GM18861 (cell line): ENCODE results near the gene FBXO2.

Experiments
- ATAC-seq: cut with Tn5 transposase; IDR thresholded peaks from one replicate; pipeline ENCODE4 v1.9.1; 2021; ENCODE audit not compliant: unreplicated experiment

FBXO2 gene

DNA sequence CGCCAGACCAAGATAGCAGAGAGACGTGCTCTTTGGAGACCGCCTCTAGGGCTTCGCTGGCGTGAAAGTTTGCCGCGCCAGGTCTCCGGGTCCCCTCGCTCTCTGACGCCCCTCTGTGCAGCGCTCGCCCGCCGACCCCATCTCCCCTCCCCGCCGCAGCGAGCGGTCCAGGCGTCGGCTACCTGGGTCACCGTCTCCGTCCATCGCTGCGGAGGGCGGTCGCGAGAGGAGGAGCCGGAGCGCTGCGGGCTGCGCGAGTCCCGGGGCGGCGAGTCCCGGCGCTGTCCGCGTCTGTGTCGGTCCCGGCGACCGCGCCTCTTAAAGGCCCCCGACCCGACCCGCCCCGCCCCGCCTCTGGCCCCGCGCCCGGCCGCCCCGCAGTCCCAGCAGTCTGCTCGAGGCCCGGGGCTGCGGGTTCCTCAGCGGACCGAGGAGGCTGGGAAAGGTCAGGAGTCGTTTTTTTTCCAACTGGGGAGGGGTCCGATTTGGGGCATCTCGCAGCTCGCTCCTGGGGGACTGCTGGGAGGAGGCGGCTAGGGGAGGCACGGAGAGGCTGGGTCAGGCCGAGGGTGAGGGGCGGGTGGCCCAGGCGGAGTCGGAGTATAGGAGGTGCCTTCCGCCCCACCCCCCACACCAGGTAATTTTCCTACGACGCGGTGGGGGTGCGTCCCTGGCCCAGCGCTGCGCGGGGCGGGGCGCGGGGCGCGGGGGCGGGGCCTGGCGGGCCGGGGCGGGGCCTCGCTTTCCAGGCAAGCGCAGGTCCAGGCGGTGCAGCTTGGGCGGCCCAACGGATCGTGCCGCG, at the start of gene FBXO2, which contains the start of gene FBXO44:
Gene FBXO2, minus strand, starts transcription at position 293 of the 802 bp plus-strand sequence. Its CDS starts 89 bp downstream, at position 204.
Gene FBXO44, plus strand, starts transcription at position 741 of the 802 bp plus-strand sequence. CDS start 959 bp downstream, outside the sequence.
- no peak for ATAC-seq

GRCh38 chr1:11703357-11704193, 49.3 kb upstream of the FBXO2 start:
- no peak for ATAC-seq

GRCh38 chr1:11701981-11702803, 48.0 kb upstream of the FBXO2 start:
- ATAC-seq: no peak

DNA sequence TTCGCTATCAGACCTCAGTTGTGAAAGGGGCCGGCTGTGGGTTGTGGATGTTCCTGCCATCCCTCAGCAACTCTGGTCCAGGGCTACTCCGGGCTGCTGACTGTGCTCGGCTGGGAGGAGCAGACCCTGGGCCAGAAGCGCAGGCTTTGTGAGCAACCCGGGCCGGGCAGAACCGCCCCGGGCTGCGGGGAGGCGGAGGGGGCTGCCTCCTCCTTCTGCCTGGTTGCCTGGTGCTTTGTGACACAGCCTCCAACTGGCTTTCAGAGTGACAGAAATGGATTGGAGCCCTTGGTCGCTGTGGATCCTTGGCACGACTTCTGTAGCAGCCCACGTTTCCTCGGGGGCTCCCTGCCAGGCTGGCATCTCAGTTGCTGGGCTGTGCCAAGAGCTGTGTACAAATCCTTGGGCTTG, 47.3 kb upstream of the FBXO2 start:
- no peak for ATAC-seq

- ATAC-seq: no peak
Measured at GRCh38 chr1:11700601-11701467, 46.6 kb upstream of the FBXO2 start.

- no peak for ATAC-seq
Measured at GRCh38 chr1:11697893-11698210, 43.6 kb upstream of the FBXO2 start.

DNA sequence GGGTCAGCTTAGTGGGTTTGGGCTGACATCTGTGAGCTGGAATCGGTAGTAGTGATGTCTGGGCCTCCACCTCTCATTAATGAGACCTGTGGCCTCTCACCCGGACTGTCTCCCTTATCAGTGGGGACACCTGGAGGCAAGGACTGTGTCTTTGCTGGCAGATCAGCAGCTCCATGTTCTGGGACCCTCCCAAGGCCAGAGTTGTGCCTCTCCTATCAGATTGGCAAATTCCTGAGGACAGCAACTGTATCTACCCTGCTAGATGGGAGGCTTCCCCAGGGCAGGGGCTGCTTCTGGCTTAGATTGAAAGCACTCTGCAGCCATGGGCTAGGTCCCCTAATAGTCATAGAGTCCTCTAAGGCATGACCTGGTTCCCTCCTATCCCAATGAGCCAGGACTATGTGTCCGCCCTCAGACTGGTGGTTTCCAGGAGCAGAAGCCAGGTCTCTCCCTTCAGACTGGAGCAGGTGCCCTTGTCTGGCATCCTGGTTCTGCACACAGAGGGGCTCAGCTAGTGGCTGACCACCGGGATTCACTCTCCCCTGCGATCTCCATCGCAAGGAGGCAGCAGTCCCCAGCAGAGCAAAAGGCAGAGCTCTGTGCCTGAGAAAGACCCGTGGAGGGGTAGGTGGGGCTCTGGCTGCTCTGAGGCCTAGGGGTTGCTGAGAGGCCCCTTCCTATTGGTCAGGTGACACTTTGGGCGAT, 43.1 kb upstream of the FBXO2 start:
- no peak for ATAC-seq

DNA sequence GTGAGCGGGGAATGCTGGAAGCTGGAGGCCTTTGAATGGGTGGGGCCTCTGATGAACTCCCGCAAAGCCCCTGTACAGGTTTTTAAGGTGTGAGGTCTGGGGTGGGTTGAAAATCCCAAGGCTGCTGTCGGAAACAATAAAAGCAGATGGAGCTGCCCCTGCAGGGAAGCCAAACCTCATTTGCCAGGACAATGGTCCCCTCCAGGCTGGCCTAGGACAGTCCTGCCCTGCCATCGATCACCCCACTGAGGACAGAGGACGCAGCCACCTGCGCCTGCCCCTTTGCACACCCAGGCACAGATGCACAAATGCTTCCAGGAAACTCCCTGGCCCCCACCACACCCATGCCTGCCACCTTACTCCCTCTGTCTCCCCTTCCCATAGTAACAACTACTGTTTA, 41.6 kb upstream of the FBXO2 start:
- no peak for ATAC-seq

DNA sequence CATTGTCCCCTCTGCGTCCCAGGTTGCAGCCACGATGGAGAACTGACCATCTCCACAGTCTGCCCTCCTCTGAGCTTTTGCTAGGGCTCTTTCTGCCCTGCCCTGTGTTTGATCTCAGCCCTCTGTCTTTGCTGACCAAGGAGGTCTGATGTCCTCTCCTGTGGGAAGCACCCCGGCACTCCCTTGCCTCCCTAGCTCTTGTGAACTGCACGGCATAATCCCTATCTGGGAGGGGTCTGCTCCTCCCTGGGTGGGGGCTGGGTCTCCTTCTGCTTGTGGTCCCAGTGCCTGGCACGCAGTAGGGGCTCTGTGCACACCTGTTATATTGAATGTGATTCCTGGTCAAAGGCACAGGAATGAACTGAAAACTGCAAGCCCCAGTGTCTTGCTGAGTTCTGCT, 39.7 kb upstream of the FBXO2 start:
- no peak for ATAC-seq

DNA sequence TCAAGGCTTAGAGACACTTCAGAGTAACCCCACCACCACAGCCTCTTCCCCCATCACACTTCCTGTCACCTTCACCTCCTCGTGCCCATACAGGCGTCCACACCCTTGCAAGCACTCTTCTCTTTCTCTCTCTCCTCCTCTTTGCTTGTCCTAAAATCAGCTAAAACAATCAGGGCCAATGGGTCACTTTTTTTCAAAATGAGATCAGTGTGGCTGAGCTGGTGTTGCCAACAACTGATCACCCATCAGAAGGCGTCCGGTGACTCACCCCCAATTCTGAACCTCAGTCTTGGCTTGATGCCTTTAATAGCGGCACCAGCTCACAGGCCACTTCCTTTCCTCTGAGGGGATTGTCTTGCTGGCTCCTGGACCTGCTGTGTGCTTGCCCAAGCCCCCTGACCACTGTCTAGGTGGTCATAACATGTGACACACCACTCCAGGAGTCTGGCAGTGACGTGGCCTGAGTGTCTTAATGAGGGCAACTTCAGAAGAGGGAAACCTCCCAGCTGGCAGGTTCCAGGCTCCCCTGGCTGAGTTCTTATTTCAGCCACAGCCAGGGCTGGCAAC, 38.9 kb upstream of the FBXO2 start:
- ATAC-seq: no peak

GRCh38 chr1:11691928-11692711, 37.9 kb upstream of the FBXO2 start:
- ATAC-seq: no peak

GRCh38 chr1:11691302-11691914, 37.2 kb upstream of the FBXO2 start, which contains the start of gene DRAXIN:
DRAXIN (plus strand) TSS chr1:11691710; CDS start chr1:11706259, 14,549 bp downstream.
- ATAC-seq: no peak

DNA sequence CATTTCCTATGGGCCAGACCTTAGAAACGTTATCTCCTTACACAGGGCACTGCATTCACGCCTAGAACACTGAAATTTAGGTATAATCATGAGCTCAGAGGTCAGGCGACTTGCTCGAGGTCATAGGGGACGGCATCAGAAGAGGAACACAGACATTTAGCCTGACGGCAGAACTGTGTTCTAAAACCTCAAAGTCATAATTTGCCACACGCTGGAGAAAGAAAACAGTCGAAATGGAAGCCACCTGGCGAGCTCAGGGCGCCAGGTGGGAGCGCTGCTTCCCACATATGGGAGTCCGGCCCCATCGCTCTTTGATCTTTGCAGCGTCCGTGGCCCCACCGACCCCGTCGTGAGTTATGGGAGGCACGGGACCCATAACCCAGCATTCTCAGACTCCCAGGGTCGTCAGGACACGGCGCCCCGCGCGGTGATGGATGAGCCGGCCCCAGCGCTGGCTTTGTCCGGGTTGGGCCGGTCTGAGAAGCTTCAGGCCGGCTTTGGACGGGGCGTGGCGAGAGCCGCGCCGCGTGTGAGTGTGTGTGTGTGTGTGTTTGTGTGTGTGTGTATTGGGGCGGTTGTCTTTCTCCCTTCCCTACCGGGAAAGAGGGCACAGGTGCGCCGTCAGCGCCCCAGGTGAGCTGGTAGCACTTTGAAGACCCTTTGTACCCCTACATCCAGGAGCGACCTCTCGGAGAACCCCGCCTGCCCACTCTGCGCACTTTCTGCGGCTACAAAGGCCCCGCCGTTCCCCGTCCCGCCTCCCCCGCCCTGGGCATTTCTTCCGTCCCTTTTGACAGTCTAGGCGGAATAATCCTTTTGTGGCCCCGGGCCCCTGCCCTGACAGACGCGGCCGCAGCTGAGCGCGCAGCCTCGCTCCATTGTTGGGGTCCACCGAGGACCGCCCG, 36.4 kb upstream of the FBXO2 start:
- no peak for ATAC-seq

DNA sequence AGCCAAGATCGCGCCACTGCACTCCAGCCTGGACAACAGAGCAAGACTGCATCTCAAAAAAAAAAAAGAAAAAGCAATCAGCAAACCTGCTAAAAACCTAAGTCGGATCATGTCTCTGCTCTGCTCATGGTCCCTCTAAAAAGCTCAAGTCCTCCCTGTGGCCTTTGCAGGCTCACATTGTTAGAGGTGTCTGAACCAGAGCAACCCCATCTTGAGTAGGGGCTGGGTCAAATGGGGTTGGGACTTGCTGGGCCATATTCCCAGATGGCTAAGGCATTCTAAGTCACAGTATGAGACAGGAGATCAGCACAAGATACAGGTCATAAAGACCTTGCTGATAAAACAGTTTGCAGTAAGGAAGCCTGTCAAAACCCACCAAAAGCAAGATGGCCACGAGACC, 34.3 kb upstream of the FBXO2 start:
- ATAC-seq: no peak

DNA sequence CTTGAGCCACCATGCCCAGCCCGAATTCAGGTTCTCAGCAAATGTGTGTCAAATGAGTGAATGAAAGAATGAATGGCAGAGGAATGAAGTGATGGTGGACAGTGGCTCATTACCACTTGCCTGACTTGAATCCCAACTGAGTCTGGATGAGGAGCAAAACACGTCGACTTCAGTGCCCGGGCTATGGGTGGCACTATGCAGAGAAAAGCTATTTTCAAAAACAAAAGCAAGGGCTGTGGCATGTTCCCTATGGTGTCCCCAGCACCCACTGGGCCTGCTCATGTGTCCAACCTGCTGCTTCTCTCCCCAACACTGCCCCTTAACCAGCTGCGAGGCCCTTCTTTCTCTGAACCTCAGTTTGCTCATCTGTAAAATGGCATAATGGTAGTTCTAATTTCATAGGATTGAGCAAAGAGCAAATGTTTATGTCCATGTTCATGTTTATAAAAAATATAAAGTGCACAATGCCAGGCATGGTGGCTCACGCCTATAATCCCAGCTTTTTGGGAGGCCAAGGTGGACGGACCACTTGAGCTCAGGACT, 31.1 kb upstream of the FBXO2 start:
- no peak for ATAC-seq

GRCh38 chr1:11684070-11684469, 29.8 kb upstream of the FBXO2 start:
- no peak for ATAC-seq

- ATAC-seq: no peak
Measured at GRCh38 chr1:11682799-11683198, 28.6 kb upstream of the FBXO2 start.
